ENCODE results near the gene SLC22A23.

DNA sequence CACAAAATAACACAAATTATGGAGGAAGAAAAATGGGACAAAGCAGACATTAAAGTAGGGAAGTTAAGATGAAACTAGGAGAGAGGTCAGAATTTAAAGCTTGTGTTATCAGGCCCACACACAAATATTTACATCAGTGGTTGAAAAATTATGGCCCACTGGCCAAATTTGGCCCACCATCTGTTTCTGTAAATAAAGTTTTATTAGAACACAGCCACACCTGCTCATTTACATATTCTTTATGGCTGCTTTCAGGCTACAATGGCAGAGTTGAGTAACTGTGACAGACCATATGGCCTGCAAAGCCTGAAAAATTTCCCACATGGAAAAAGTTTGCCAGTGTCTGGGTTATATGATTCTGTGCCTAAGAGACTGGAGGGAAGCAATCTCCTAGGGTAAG lies 49.0 kb downstream of the SLC22A23 start:
- TF ChIP-seq, protein P1, sequence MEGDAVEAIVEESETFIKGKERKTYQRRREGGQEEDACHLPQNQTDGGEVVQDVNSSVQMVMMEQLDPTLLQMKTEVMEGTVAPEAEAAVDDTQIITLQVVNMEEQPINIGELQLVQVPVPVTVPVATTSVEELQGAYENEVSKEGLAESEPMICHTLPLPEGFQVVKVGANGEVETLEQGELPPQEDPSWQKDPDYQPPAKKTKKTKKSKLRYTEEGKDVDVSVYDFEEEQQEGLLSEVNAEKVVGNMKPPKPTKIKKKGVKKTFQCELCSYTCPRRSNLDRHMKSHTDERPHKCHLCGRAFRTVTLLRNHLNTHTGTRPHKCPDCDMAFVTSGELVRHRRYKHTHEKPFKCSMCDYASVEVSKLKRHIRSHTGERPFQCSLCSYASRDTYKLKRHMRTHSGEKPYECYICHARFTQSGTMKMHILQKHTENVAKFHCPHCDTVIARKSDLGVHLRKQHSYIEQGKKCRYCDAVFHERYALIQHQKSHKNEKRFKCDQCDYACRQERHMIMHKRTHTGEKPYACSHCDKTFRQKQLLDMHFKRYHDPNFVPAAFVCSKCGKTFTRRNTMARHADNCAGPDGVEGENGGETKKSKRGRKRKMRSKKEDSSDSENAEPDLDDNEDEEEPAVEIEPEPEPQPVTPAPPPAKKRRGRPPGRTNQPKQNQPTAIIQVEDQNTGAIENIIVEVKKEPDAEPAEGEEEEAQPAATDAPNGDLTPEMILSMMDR (IDR thresholded peaks at IDR 0.05; ENCODE audit: low read depth, low read length), result no peak
- no peak for TF ChIP-seq EZH2phosphoT487 (IDR thresholded peaks at IDR 0.05; ENCODE audit: low read depth)

Measured in OCI-LY3 (cell line).